IMR-90 (cell line): ENCODE results near the gene ERCC8. TPM values are rescaled to one million over a fixed set of nuclear protein-coding genes. Genes with fewer than 3 reads are reported as not detected.

Experiments used
- ATAC-seq: fragments of 200-7000 bp; cut with Tn5 transposase; 2 replicates; pipeline ENCODE4 v1.9.1; 2020; ENCODE audit warnings: low read depth, mild to moderate bottlenecking, moderate library complexity
- BruUV-seq: library from RNA; stranded (reverse); fragments of 400-500 nt; replicated peaks from 2 replicates; lab custom pipeline; 2021; lab: Mats Ljungman, UMichigan
- CTCF ChIA-PET: fragments of 300-600 bp; formaldehyde crosslinking; extraction: SDS; loops from one replicate; lab custom pipeline; 2021; ENCODE audit warnings: antibody characterized with exemption; lab: Yijun Ruan, JAX
- POLR2A ChIA-PET: fragments of 300-600 bp; sonication (Branson Sonifier 250); formaldehyde crosslinking; loops from one replicate; lab custom pipeline; 2022; ENCODE audit warnings: antibody characterized with exemption; ENCODE audit not compliant: unreplicated experiment; lab: Charles Lee
- DNase-seq: peaks from one replicate; pipeline ENCODE4 v3.0.0; 2013
- H2AFZ ChIP-seq: replicated peaks from 2 replicates; pipeline ENCODE3; 2013; ENCODE audit warnings: low read length, mild to moderate bottlenecking; ENCODE audit not compliant: poor library complexity
- H2AK5ac ChIP-seq: 2 replicates; pipeline ENCODE4 v1.6.1; 2013; ENCODE audit warnings: low read depth, low read length, inconsistent platforms
- H2AK9ac ChIP-seq: replicated peaks from 2 replicates; pipeline ENCODE3; 2013; ENCODE audit warnings: mild to moderate bottlenecking, low read depth, low read length, moderate library complexity; ENCODE audit not compliant: poor library complexity
- H2BK120ac ChIP-seq: 2 replicates; pipeline ENCODE4 v1.6.1; 2013; ENCODE audit warnings: low read depth, low read length, inconsistent platforms
- H2BK15ac ChIP-seq: 3 replicates; pipeline ENCODE4 v1.6.1; 2013; ENCODE audit warnings: low read depth, low read length, inconsistent platforms
- H2BK20ac ChIP-seq: 2 replicates; pipeline ENCODE4 v1.6.1; 2013; ENCODE audit warnings: low read depth, mild to moderate bottlenecking, inconsistent platforms, low read length, moderate library complexity
- H2BK5ac ChIP-seq: 2 replicates; pipeline ENCODE4 v1.6.1; 2013; ENCODE audit warnings: mild to moderate bottlenecking, low read depth, low read length, inconsistent platforms; ENCODE audit not compliant: poor library complexity, severe bottlenecking
- H3K14ac ChIP-seq: replicated peaks from 2 replicates; pipeline ENCODE4 v1.6.1; 2013; ENCODE audit warnings: low read depth, low read length, inconsistent platforms
- H3K18ac ChIP-seq: 2 replicates; pipeline ENCODE4 v1.6.1; 2013; ENCODE audit warnings: low read depth, low read length, control low read depth
- H3K23ac ChIP-seq: 2 replicates; pipeline ENCODE4 v1.6.1; 2013; ENCODE audit warnings: low read depth, low read length, inconsistent platforms
- H3K27ac ChIP-seq: 2 replicates; pipeline ENCODE4 v1.5.1; 2013; ENCODE audit warnings: mild to moderate bottlenecking, control low read depth, low read length; ENCODE audit not compliant: insufficient read depth
- H3K27me3 ChIP-seq: 2 replicates; pipeline ENCODE4 v1.6.1; 2013; ENCODE audit warnings: low read length; ENCODE audit not compliant: control insufficient read depth, insufficient read depth
- H3K36me3 ChIP-seq: 2 replicates; pipeline ENCODE4 v1.6.1; 2013; ENCODE audit warnings: low read length, mixed read lengths; ENCODE audit not compliant: control insufficient read depth, insufficient read depth
- H3K4ac ChIP-seq: 2 replicates; pipeline ENCODE4 v1.6.1; 2013; ENCODE audit warnings: low read depth, low read length, inconsistent platforms
- H3K4me1 ChIP-seq: 2 replicates; pipeline ENCODE4 v1.6.1; 2013; ENCODE audit warnings: low read length, mixed read lengths; ENCODE audit not compliant: control insufficient read depth, insufficient read depth
- H3K4me2 ChIP-seq: 2 replicates; pipeline ENCODE4 v1.6.1; 2013; ENCODE audit warnings: low read depth, mild to moderate bottlenecking, control low read depth, low read length, moderate library complexity
- H3K4me3 ChIP-seq: 2 replicates; pipeline ENCODE4 v1.5.1; 2013; ENCODE audit warnings: low read depth, mild to moderate bottlenecking, control low read depth, low read length, moderate library complexity; ENCODE audit not compliant: insufficient read depth
- H3K56ac ChIP-seq: 2 replicates; pipeline ENCODE4 v1.6.1; 2013; ENCODE audit warnings: low read length, inconsistent platforms; ENCODE audit not compliant: insufficient read depth; ENCODE audit errors: extremely low read depth
- H3K79me1 ChIP-seq, 2 experiments: 2 replicates each; pipeline ENCODE4 v1.6.1; 2013; ENCODE audit warnings: low read length in 2 of 2, inconsistent platforms in 1 of 2, low read depth in 1 of 2
- H3K9ac ChIP-seq: 2 replicates; pipeline ENCODE4 v1.6.1; 2013; ENCODE audit warnings: low read depth, low read length, control low read depth
- H3K9me1 ChIP-seq: 2 replicates; pipeline ENCODE4 v1.6.1; 2013; ENCODE audit warnings: low read length, inconsistent platforms; ENCODE audit not compliant: insufficient read depth
- H3K9me3 ChIP-seq: 2 replicates; pipeline ENCODE4 v1.6.1; 2013; ENCODE audit warnings: low read length; ENCODE audit not compliant: control insufficient read depth, insufficient read depth
- H4K20me1 ChIP-seq: 2 replicates; pipeline ENCODE4 v1.6.1; 2013; ENCODE audit warnings: low read length, inconsistent platforms; ENCODE audit not compliant: insufficient read depth
- H4K5ac ChIP-seq: 2 replicates; pipeline ENCODE4 v1.6.1; 2013; ENCODE audit warnings: mild to moderate bottlenecking, low read depth, low read length, control low read depth
- H4K8ac ChIP-seq, 2 experiments: 2 replicates each; pipeline ENCODE4 v1.6.1; 2013; ENCODE audit warnings: low read depth in 2 of 2, low read length in 2 of 2, control low read depth in 1 of 2, inconsistent platforms in 1 of 2
- H4K91ac ChIP-seq: 2 replicates; pipeline ENCODE4 v1.6.1; 2013; ENCODE audit warnings: low read depth, low read length, inconsistent platforms; ENCODE audit not compliant: insufficient read depth
- CEBPB ChIP-seq: IDR thresholded peaks from 2 replicates; pipeline ENCODE4 v1.6.1; 2012; ENCODE audit warnings: low read depth, low read length, improper control_type of control experiment
- WGBS, 2 experiments: methylation state at CpG; one replicate each; pipeline versions ENCODE4 v1.1.5 to v1.1.7; 2013; ENCODE audit warnings: missing lambda C conversion rate in 2 of 2; ENCODE audit not compliant: insufficient read length in 1 of 2; ENCODE audit errors: extremely low coverage in 2 of 2; 5-methylcytosine and 5-hydroxymethylcytosine counted together
- dilution Hi-C: fragments of 300-500 bp; cut with HindIII; formaldehyde crosslinking; loops from one replicate; pipeline ENCODE4 v1.14.3; 2018; ENCODE audit warnings: low sequenced_read_pairs; ENCODE audit not compliant: unreplicated experiment
- in situ Hi-C: fragments of 300-500 bp; cut with MboI; formaldehyde crosslinking; loops from 3 replicates; pipeline ENCODE4 v1.14.3; 2019; ENCODE audit warnings: low sequenced_read_pairs, inconsistent platforms, mixed read lengths
- intact Hi-C: fragments of 100-400 bp; cut with micrococcal nuclease; formaldehyde crosslinking; loops from 2 replicates; pipeline ENCODE4 v1.10.0; 2022
- polyA plus RNA-seq, 3 experiments: library from polyadenylated mRNA; depleted of rRNA; stranded (reverse); fragments of >200 nt; gene quantifications; 2 replicates each; pipeline ENCODE4 v1.2.3, GENCODE V29; 2012; ENCODE audit warnings: low replicate concordance in 1 of 3
- total RNA-seq: library from RNA; depleted of rRNA; stranded (reverse); fragments of >200 nt; gene quantifications from 2 replicates; pipeline ENCODE4 v1.2.3, GENCODE V29; 2012
- TF ChIP-seq, protein P1 (sequence below): conservative IDR thresholded peaks from 2 replicates; pipeline ENCODE4 v1.5.1; 2012; ENCODE audit warnings: mild to moderate bottlenecking, low read depth, low read length, improper control_type of control experiment

Gene ERCC8
- total and polyA plus RNA-seq, 2 of the 4 experiments (the other 2 are of a cell fraction), result 12.6 to 29.2 TPM

DNA sequence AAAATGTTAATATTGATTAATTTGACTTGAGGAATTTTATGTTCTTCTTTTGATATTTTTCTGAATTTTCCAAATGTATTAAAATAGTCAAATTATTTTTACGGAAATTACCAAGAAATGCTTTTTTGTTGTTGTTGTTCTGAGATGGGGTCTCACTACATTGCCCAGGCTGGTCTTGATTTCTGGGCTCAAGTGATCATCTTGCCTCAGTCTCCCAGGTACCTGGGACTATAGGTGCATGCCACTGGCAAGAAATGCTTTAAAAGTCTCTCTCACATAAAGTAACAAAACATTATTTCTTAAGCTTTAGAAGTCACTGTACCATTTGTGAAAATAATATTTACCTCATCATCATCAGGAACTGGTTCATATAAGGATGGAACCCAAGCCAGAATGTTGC lies 57.8 kb downstream of the ERCC8 start:
- CTCF ChIA-PET, result no interaction called here
- ATAC-seq, result no peak
- H3K14ac ChIP-seq, result no peak overlapping the region
- no peaks in the 10 kb centered on the region for H3K9me3 ChIP-seq
- no peaks in the 10 kb centered on the region for H3K36me3 ChIP-seq
- no peak overlapping the region for H3K4me2 ChIP-seq
- H2BK20ac ChIP-seq, result no peak overlapping the region
- no peak overlapping the region for H2AK5ac ChIP-seq
- H2AFZ ChIP-seq, result no peak overlapping the region
- H3K4me3 ChIP-seq, result no peak overlapping the region
- H3K4me1 ChIP-seq, result no peaks in the 10 kb centered on the region
- intact Hi-C loops (no loop called here), dilution Hi-C loops (no loop called here), in situ Hi-C loops (no loop called here)
- no peak overlapping the region for H2BK5ac ChIP-seq
- no peak overlapping the region for H4K91ac ChIP-seq
- POLR2A ChIA-PET, result no interaction called here
- H3K9me1 ChIP-seq, result no peaks in the 10 kb centered on the region
- WGBS, 2 experiments, result no CpG with 5 or more reads among the region's 1 CpG
- no peak overlapping the region for H4K5ac ChIP-seq
- H3K27me3 ChIP-seq, result no peaks in the 10 kb centered on the region
- BruUV-seq, result no TSS peak
- DNase-seq, result no peak
- H2BK120ac ChIP-seq, result no peak overlapping the region
- H3K4ac ChIP-seq, result no peak overlapping the region
- H3K9ac ChIP-seq, result no peak overlapping the region
- TF ChIP-seq, protein P1, sequence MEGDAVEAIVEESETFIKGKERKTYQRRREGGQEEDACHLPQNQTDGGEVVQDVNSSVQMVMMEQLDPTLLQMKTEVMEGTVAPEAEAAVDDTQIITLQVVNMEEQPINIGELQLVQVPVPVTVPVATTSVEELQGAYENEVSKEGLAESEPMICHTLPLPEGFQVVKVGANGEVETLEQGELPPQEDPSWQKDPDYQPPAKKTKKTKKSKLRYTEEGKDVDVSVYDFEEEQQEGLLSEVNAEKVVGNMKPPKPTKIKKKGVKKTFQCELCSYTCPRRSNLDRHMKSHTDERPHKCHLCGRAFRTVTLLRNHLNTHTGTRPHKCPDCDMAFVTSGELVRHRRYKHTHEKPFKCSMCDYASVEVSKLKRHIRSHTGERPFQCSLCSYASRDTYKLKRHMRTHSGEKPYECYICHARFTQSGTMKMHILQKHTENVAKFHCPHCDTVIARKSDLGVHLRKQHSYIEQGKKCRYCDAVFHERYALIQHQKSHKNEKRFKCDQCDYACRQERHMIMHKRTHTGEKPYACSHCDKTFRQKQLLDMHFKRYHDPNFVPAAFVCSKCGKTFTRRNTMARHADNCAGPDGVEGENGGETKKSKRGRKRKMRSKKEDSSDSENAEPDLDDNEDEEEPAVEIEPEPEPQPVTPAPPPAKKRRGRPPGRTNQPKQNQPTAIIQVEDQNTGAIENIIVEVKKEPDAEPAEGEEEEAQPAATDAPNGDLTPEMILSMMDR, result no peak
- TF ChIP-seq CEBPB, result no peak
- H2AK9ac ChIP-seq, result no peak overlapping the region
- H3K23ac ChIP-seq, result no peak overlapping the region
- no peaks in the 10 kb centered on the region for H3K79me1 ChIP-seq
- no peak overlapping the region for H3K18ac ChIP-seq
- no peak overlapping the region for H4K8ac ChIP-seq
- H2BK15ac ChIP-seq, result no peak overlapping the region
- H3K27ac ChIP-seq, result no peak overlapping the region
- H3K56ac ChIP-seq, result no peak overlapping the region
- H4K20me1 ChIP-seq, result no peaks in the 10 kb centered on the region
